Measurements from ENCODE around the gene FBXO38. TPM values are rescaled to one million over a fixed set of nuclear protein-coding genes. Genes with fewer than 3 reads are reported as not detected.

FBXO38 gene
- total and polyA plus RNA-seq, 4 donors, result 6.0 to 64.4 (median 37.8) TPM

DNA sequence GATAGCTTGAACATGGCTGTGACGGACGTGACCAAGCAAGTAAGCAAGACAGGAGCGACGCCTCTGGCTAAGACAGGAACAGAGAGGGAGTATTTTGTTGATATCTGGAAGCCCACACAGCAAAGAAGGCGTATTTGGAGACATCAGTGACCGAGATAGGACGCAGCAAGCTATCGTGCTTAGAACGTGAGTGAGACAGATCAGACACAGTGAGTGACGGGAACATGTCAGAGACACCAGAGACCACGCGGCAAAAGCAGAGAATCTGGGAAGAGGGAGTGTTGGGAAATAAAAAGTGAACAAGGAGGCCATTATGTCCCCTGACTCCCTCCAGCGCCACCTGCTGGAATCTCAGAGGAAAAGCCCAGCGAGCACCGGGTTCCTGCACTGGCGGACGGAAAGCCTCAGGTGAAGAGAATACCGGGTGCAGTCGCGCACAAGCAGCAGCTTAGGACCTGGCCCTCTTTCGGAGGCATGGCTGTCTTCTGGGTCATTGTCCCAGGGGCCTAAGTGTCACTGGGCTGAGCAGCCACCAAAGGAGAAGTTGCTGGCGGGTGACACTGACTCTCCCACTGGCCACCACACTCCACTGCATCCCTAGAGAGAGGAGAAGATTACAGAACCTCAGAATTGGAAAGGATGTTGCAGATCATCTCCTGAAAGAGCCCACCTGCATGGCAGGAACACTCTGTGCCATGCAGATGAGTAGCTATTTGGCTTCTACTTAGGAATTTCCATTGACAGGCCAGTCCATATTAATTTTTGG lies 99.1 kb downstream of the FBXO38 start:
- intact Hi-C loops (cut with DNase I), result loop anchor here in 1 of 2 donors (5.0 kb wide), 2 partner anchors 41 to 249 kb away; no protein-coding TSS in a partner anchor
- H3K4me1 ChIP-seq (ENCODE audit: control insufficient read depth in 1 of 2, insufficient read depth in 2 of 2, low read length in 2 of 2), result peaks cover 0 to 2% of the 10 kb centered on the region in 2 donors
- H3K27ac ChIP-seq (ENCODE audit: low read depth in 1 of 2, low read length in 2 of 2), result no peak overlapping the region
- H3K27me3 ChIP-seq (ENCODE audit: control insufficient read depth in 1 of 2, insufficient read depth in 2 of 2, low read length in 1 of 2), result no peaks in the 10 kb centered on the region
- no peaks in the 10 kb centered on the region for H3K9me3 ChIP-seq (ENCODE audit: control insufficient read depth, low read length)
- no peak overlapping the region for H3K4me3 ChIP-seq (ENCODE audit: low read length in 2 of 2)
- ATAC-seq (ENCODE audit: low FRiP score), result peak; percentile 67
- no peaks in the 10 kb centered on the region for H3K36me3 ChIP-seq (ENCODE audit: control insufficient read depth in 1 of 2, insufficient read depth in 2 of 2, low read length in 1 of 2)
- DNase-seq, result peak; percentile 71 to 79
- 47 to 48% methylated on average over 22 of the region's 22 CpGs for WGBS, 2 donors

DNA sequence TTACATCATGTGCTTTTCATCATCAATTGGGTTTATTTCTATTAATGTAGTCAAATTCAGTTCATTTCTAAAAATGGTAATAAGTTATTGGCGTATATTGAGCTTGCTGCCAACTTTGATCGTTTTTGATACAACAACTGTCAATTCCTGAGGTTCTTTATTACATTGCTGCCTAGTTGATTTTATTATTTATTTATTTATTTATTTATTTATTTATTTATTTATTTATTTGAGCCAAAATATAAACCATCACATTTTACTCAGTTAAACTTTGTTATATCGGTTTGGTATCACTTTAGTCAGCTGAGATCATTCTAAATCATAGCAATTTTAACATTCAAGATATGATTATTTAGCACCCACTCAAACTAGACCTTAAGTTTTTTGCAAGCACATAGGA lies 100.0 kb downstream of the FBXO38 start:
- intact Hi-C loops (cut with DNase I), result loop anchor here in 1 of 2 donors (5.0 kb wide), 2 partner anchors 41 to 249 kb away; no protein-coding TSS in a partner anchor
- no peak overlapping the region for H3K4me3 ChIP-seq (ENCODE audit: low read length in 2 of 2)
- DNase-seq, result no peak
- WGBS, 2 donors, result 90 to 91% methylated on average over 3 of the region's 3 CpGs
- H3K36me3 ChIP-seq (ENCODE audit: control insufficient read depth in 1 of 2, insufficient read depth in 2 of 2, low read length in 1 of 2), result no peaks in the 10 kb centered on the region
- H3K9me3 ChIP-seq (ENCODE audit: control insufficient read depth, low read length), result no peaks in the 10 kb centered on the region
- no peaks in the 10 kb centered on the region for H3K27me3 ChIP-seq (ENCODE audit: control insufficient read depth in 1 of 2, insufficient read depth in 2 of 2, low read length in 1 of 2)
- ATAC-seq (ENCODE audit: low FRiP score), result no peak
- no peaks in the 10 kb centered on the region for H3K4me1 ChIP-seq (ENCODE audit: control insufficient read depth in 1 of 2, insufficient read depth in 2 of 2, low read length in 2 of 2)
- no peak overlapping the region for H3K27ac ChIP-seq (ENCODE audit: low read depth in 1 of 2, low read length in 2 of 2)

- H3K27me3 ChIP-seq (ENCODE audit: control insufficient read depth in 1 of 2, insufficient read depth in 2 of 2, low read length in 1 of 2), result no peaks in the 10 kb centered on the region
- intact Hi-C loops (cut with DNase I), result loop anchor here in 1 of 2 donors (5.0 kb wide), 2 partner anchors 42 to 248 kb away; no protein-coding TSS in a partner anchor
- ATAC-seq (ENCODE audit: low FRiP score), result no peak
- H3K4me1 ChIP-seq (ENCODE audit: control insufficient read depth in 1 of 2, insufficient read depth in 2 of 2, low read length in 2 of 2), result no peaks in the 10 kb centered on the region
- no peaks in the 10 kb centered on the region for H3K36me3 ChIP-seq (ENCODE audit: control insufficient read depth in 1 of 2, insufficient read depth in 2 of 2, low read length in 1 of 2)
- H3K4me3 ChIP-seq (ENCODE audit: low read length in 2 of 2), result no peak overlapping the region
- no peak overlapping the region for H3K27ac ChIP-seq (ENCODE audit: low read depth in 1 of 2, low read length in 2 of 2)
- no peak for DNase-seq
- no peaks in the 10 kb centered on the region for H3K9me3 ChIP-seq (ENCODE audit: control insufficient read depth, low read length)
These were observed 100.9 kb downstream of the FBXO38 start for GRCh38 chr5:148484651-148485050.

GRCh38 chr5:148486456-148486855 lies 102.7 kb downstream of the FBXO38 start:
- Histone ChIP-seq H3K4me1 (ENCODE audit: control insufficient read depth in 1 of 2, insufficient read depth in 2 of 2, low read length in 2 of 2) (no peaks in the 10 kb centered on the region), H3K27me3 (ENCODE audit: control insufficient read depth in 1 of 2, insufficient read depth in 2 of 2, low read length in 1 of 2) (no peaks in the 10 kb centered on the region), H3K27ac (ENCODE audit: low read depth in 1 of 2, low read length in 2 of 2) (no peak overlapping the region), H3K36me3 (ENCODE audit: control insufficient read depth in 1 of 2, insufficient read depth in 2 of 2, low read length in 1 of 2) (no peaks in the 10 kb centered on the region), H3K9me3 (ENCODE audit: control insufficient read depth, low read length) (no peaks in the 10 kb centered on the region), H3K4me3 (ENCODE audit: low read length in 2 of 2) (no peak overlapping the region)
- intact Hi-C loops (cut with DNase I), result no loop called here
- ATAC-seq (ENCODE audit: low FRiP score) (no peak), DNase-seq (no peak)
- WGBS, 2 donors, result 79 to 86% methylated on average over 3 of the region's 3 CpGs

DNA sequence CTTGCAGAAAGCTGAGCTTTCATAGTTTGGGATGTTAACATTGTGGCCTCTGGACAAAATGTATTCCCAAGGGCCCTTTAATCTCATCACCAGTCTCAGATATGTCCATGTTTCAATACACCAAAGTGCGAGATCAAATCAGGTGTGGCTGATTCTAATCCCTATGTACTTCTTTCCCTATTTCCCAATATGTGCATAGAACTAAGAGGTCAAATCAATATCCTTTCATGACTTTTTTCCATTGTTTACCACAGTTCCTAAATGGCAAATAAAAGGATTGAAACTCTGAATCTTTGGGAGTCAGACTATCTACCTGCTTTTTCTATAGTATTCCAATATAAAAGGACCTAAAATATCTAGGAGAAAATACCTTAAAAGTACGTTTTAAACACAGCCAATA lies 105.0 kb downstream of the FBXO38 start:
- H3K36me3 ChIP-seq (ENCODE audit: control insufficient read depth in 1 of 2, insufficient read depth in 2 of 2, low read length in 1 of 2), result no peaks in the 10 kb centered on the region
- H3K4me1 ChIP-seq (ENCODE audit: control insufficient read depth in 1 of 2, insufficient read depth in 2 of 2, low read length in 2 of 2), result no peaks in the 10 kb centered on the region
- H3K27ac ChIP-seq (ENCODE audit: low read depth in 1 of 2, low read length in 2 of 2), result no peak overlapping the region
- 75 to 77% methylated on average over 2 of the region's 2 CpGs for WGBS, 2 donors
- DNase-seq (no peak), ATAC-seq (ENCODE audit: low FRiP score) (no peak)
- H3K4me3 ChIP-seq (ENCODE audit: low read length in 2 of 2), result no peak overlapping the region
- H3K27me3 ChIP-seq (ENCODE audit: control insufficient read depth in 1 of 2, insufficient read depth in 2 of 2, low read length in 1 of 2), result no peaks in the 10 kb centered on the region
- intact Hi-C loops (cut with DNase I), result no loop called here
- no peaks in the 10 kb centered on the region for H3K9me3 ChIP-seq (ENCODE audit: control insufficient read depth, low read length)

- intact Hi-C loops (cut with DNase I), result no loop called here
- WGBS, 2 donors, result 44 to 52% methylated on average over 10 of the region's 10 CpGs
- no peak for ATAC-seq (ENCODE audit: low FRiP score)
These were observed 107.4 kb downstream of the FBXO38 start for GRCh38 chr5:148491015-148491792.

DNA sequence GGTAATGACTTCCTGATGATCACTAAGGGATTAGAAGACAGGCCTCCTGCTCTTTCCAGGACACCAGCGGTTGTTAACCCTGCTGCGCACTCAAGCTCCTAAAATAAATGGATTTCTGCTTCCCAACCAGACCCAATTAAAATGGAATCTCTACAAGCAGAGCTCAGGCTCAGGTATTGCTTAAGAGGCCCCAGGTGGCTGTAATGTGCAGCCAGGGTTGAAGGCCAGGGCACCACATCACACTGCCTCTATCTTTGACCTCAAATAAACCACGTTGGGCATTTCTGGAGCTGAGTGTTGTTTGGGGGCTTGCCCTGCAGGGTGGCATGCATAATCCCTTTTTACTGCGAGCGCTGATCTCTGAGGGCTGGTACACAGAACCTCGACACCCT lies 108.0 kb downstream of the FBXO38 start:
- no peaks in the 10 kb centered on the region for H3K27me3 ChIP-seq (ENCODE audit: control insufficient read depth in 1 of 2, insufficient read depth in 2 of 2, low read length in 1 of 2)
- 64 to 79% methylated on average over 6 of the region's 6 CpGs for WGBS, 2 donors
- no peak overlapping the region for H3K4me3 ChIP-seq (ENCODE audit: low read length in 2 of 2)
- DNase-seq (no peak), ATAC-seq (ENCODE audit: low FRiP score) (no peak)
- H3K9me3 ChIP-seq (ENCODE audit: control insufficient read depth, low read length), result no peaks in the 10 kb centered on the region
- no peaks in the 10 kb centered on the region for H3K36me3 ChIP-seq (ENCODE audit: control insufficient read depth in 1 of 2, insufficient read depth in 2 of 2, low read length in 1 of 2)
- intact Hi-C loops (cut with DNase I), result no loop called here
- no peaks in the 10 kb centered on the region for H3K4me1 ChIP-seq (ENCODE audit: control insufficient read depth in 1 of 2, insufficient read depth in 2 of 2, low read length in 2 of 2)
- H3K27ac ChIP-seq (ENCODE audit: low read depth in 1 of 2, low read length in 2 of 2), result no peak overlapping the region

More at GRCh38 chr5:148491015-148491792, 107.4 kb downstream of the FBXO38 start:
- no peaks in the 10 kb centered on the region for H3K4me1 ChIP-seq (ENCODE audit: control insufficient read depth in 1 of 2, insufficient read depth in 2 of 2, low read length in 2 of 2)
- DNase-seq, result no peak
- no peak overlapping the region for H3K27ac ChIP-seq (ENCODE audit: low read depth in 1 of 2, low read length in 2 of 2)
- H3K4me3 ChIP-seq (ENCODE audit: low read length in 2 of 2), result no peak overlapping the region
- no peaks in the 10 kb centered on the region for H3K27me3 ChIP-seq (ENCODE audit: control insufficient read depth in 1 of 2, insufficient read depth in 2 of 2, low read length in 1 of 2)
- no peaks in the 10 kb centered on the region for H3K9me3 ChIP-seq (ENCODE audit: control insufficient read depth, low read length)
- H3K36me3 ChIP-seq (ENCODE audit: control insufficient read depth in 1 of 2, insufficient read depth in 2 of 2, low read length in 1 of 2), result no peaks in the 10 kb centered on the region

- H3K27me3 ChIP-seq (ENCODE audit: control insufficient read depth in 1 of 2, insufficient read depth in 2 of 2, low read length in 1 of 2), result no peaks in the 10 kb centered on the region
- H3K9me3 ChIP-seq (ENCODE audit: control insufficient read depth, low read length), result no peaks in the 10 kb centered on the region
- no peaks in the 10 kb centered on the region for H3K4me1 ChIP-seq (ENCODE audit: control insufficient read depth in 1 of 2, insufficient read depth in 2 of 2, low read length in 2 of 2)
- H3K4me3 ChIP-seq (ENCODE audit: low read length in 2 of 2), result no peak overlapping the region
- intact Hi-C loops (cut with DNase I), result no loop called here
- 79 to 87% methylated on average over 1 of the region's 1 CpG for WGBS, 2 donors
- H3K36me3 ChIP-seq (ENCODE audit: control insufficient read depth in 1 of 2, insufficient read depth in 2 of 2, low read length in 1 of 2), result no peaks in the 10 kb centered on the region
- DNase-seq (no peak), ATAC-seq (ENCODE audit: low FRiP score) (no peak)
- H3K27ac ChIP-seq (ENCODE audit: low read depth in 1 of 2, low read length in 2 of 2), result no peak overlapping the region
These were observed 108.6 kb downstream of the FBXO38 start for GRCh38 chr5:148492351-148492750.

Measured in aorta (tissue), 5 donors.